ENCODE results near the gene ADAMTSL1. TPM values are rescaled to one million over a fixed set of nuclear protein-coding genes. Genes with fewer than 3 reads are reported as not detected.
A peak's percentile ranks its signal among the peaks of the same experiment; 100 is the strongest.

ADAMTSL1 gene
- total and polyA plus RNA-seq, 9 of the 15 experiments (the other 6 are each of a cell fraction or from before 2014, with no cell fraction given): 0.01 TPM; not detected in 8

- TF ChIP-seq TFE3 (CRISPR knock-in tag; IDR thresholded peaks at IDR 0.05): no peak
Observed at GRCh38 chr9:18588002-18588401, 114.0 kb downstream of the ADAMTSL1 start (continued).

DNA sequence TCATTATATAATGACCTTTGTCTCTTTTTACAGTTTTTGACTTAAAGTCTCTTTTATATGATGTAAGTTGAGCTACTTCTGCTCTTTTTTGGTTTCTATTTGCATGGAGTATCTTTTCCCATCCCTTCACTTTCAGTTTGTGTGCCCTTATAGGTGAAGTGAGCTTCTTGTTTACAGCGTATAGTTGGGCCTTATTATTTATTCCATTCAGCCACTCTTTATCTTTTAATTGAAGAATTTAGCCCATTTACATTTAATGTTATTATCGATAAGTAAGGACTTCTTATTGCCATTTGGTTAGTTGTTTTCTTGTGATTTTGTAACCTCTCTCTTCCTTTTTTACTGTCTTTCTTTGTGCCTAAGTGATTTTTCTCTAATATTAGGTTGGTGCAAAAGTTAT, 117.3 kb downstream of the ADAMTSL1 start:
- Histone ChIP-seq H4K20me1 (replicated peaks; ENCODE audit: control insufficient read depth, insufficient read depth, low read length) (no peaks in the 10 kb centered on the region), H2AFZ (ENCODE audit: low read depth, low read length) (no peak overlapping the region), H3K79me2 (ENCODE audit: control insufficient read depth, insufficient read depth, low read length) (no peaks in the 10 kb centered on the region), H3K9me3 (replicated peaks; ENCODE audit: control insufficient read depth, insufficient read depth, low read depth, low read length) (no peaks in the 10 kb centered on the region), H3K9me1 (ENCODE audit: control insufficient read depth, insufficient read depth, low read length) (no peaks in the 10 kb centered on the region), H3K4me1 (replicated peaks in 1 of 2; ENCODE audit: control insufficient read depth in 2 of 2, insufficient read depth in 2 of 2, low read length in 2 of 2) (no peaks in the 10 kb centered on the region), H3K4me3 (no peak overlapping the region), H3K36me3 (ENCODE audit: control insufficient read depth, insufficient read depth, low read length) (no peaks in the 10 kb centered on the region), H3K27ac (ENCODE audit: extremely low read depth, low read depth, low read length) (no peak overlapping the region), H3K9ac (ENCODE audit: insufficient read depth in 1 of 2, low read depth in 2 of 2, low read length in 2 of 2) (no peak overlapping the region), H3K4me2 (ENCODE audit: insufficient read depth, low read length) (no peak overlapping the region), H3K27me3 (ENCODE audit: control insufficient read depth in 2 of 2, insufficient read depth in 2 of 2, low read length in 2 of 2) (no peaks in the 10 kb centered on the region)
- no peak for TF ChIP-seq FOSL1 (tag; conservative IDR thresholded peaks at IDR 0.05)
- peak; percentile 83 for TF ChIP-seq ZNF507 (tag; conservative IDR thresholded peaks at IDR 0.05)
- no peak for TF ChIP-seq PCBP2 (IDR thresholded peaks at IDR 0.05; ENCODE audit: low read depth, low read length, poor library complexity, severe bottlenecking)
- TF ChIP-seq TSC22D4 (tag; IDR thresholded peaks at IDR 0.05): no peak
- TF ChIP-seq NBN (IDR thresholded peaks at IDR 0.05; ENCODE audit: low read depth): no peak
- in situ Hi-C loops (cut with MboI) (no loop called here), intact Hi-C loops (cut with micrococcal nuclease) (no loop called here)
- no TSS peak for BruUV-seq (replicated peaks)
- 0% methylated on average over 2 of the region's 2 CpGs for WGBS (ENCODE audit: insufficient coverage, low coverage, missing lambda C conversion rate)
- DNase-seq (ENCODE audit: extremely low read depth in 1 of 4, low spot score in 3 of 4): no peak
- ATAC-seq: no peak
- no peak for FAIRE-seq
- POLR2A ChIA-PET: no interaction called here
- CTCF ChIA-PET (ENCODE audit: low intra/inter-chr PET ratio): no interaction called here

All from K562 (cell line).